WTC11 (cell line): ENCODE data around the gene URI1.

Source experiments
- ETV6 ChIP-seq: sonication (generic); formaldehyde crosslinking; IDR thresholded peaks from 2 replicates; pipeline ENCODE4 v1.8.1; 2022; ENCODE audit warnings: mild to moderate bottlenecking, missing genetic modification reagents
- GABPB1 ChIP-seq: sonication (generic); formaldehyde crosslinking; IDR thresholded peaks from 2 replicates; pipeline ENCODE4 v1.8.1; 2023; ENCODE audit warnings: mild to moderate bottlenecking, missing genetic modification reagents
- MYBL2 ChIP-seq: sonication (generic); formaldehyde crosslinking; IDR thresholded peaks from 2 replicates; pipeline ENCODE4 v1.8.1; 2023; ENCODE audit warnings: mild to moderate bottlenecking, moderate library complexity, missing genetic modification reagents
- NR2C2 ChIP-seq: sonication (generic); formaldehyde crosslinking; IDR thresholded peaks from 2 replicates; pipeline ENCODE4 v1.8.0; 2022; ENCODE audit warnings: mild to moderate bottlenecking, missing genetic modification reagents
- SP1 ChIP-seq: sonication (generic); formaldehyde crosslinking; conservative IDR thresholded peaks from 2 replicates; pipeline ENCODE4 v1.8.1; 2022; ENCODE audit warnings: missing genetic modification reagents
- ZNF317 ChIP-seq: sonication (generic); formaldehyde crosslinking; IDR thresholded peaks from 2 replicates; pipeline ENCODE4 v1.8.1; 2023; ENCODE audit warnings: low read depth, mild to moderate bottlenecking, moderate library complexity, missing genetic modification reagents, borderline replicate concordance
- ZNF416 ChIP-seq: fragments of 250-450 bp; sonication (Bioruptor Pico); IDR thresholded peaks from 2 replicates; pipeline ENCODE4 v1.9.0; 2021; ENCODE audit warnings: mild to moderate bottlenecking, inconsistent platforms
- TF ChIP-seq, protein P1 (sequence below): fragments of 200-600 bp; IDR thresholded peaks from 2 replicates; pipeline ENCODE4 v1.8.0; 2022; ENCODE audit warnings: antibody characterized with exemption
- TF ChIP-seq, protein P2 (sequence below): sonication (generic); formaldehyde crosslinking; IDR thresholded peaks from 2 replicates; pipeline ENCODE4 v1.8.1; 2023; ENCODE audit warnings: mild to moderate bottlenecking, missing genetic modification reagents
- TF ChIP-seq, protein P3 (sequence below): sonication (generic); formaldehyde crosslinking; conservative IDR thresholded peaks from 2 replicates; pipeline ENCODE4 v1.8.1; 2022; ENCODE audit warnings: mild to moderate bottlenecking, missing genetic modification reagents
- TF ChIP-seq, protein P4 (sequence below): sonication (generic); formaldehyde crosslinking; IDR thresholded peaks from 2 replicates; pipeline ENCODE4 v1.8.0; 2022; ENCODE audit warnings: mild to moderate bottlenecking, missing genetic modification reagents

DNA sequence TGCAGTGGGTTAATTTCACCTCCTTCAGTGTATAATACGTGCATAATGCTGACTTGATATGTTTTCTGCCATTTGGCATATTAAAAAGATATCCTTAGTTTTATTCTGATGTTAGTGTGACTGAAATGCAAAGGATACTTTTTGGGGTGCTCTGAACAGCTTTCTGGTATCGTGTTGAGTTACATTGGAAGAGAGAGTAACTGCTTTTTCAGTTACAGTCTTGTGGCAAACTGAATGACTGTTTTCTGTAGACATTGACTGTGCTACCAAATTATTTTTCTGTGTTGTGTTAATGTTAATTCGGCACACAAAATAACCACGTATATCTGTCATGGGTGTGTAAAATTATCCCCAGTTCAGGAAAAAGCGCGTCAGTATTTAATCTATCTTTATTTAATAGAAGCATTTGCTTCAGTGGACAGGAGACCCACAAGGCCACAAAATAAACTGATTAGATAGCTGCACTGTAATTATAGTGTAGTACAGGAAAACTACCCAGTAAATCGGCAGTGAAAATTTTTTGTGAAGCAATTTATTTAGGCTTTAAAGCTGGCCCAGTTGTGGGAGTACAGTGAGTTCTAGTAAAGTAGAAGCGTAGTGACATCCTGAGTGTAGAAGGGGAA lies 2.5 kb downstream of the URI1 start:
- TF ChIP-seq, protein P1, sequence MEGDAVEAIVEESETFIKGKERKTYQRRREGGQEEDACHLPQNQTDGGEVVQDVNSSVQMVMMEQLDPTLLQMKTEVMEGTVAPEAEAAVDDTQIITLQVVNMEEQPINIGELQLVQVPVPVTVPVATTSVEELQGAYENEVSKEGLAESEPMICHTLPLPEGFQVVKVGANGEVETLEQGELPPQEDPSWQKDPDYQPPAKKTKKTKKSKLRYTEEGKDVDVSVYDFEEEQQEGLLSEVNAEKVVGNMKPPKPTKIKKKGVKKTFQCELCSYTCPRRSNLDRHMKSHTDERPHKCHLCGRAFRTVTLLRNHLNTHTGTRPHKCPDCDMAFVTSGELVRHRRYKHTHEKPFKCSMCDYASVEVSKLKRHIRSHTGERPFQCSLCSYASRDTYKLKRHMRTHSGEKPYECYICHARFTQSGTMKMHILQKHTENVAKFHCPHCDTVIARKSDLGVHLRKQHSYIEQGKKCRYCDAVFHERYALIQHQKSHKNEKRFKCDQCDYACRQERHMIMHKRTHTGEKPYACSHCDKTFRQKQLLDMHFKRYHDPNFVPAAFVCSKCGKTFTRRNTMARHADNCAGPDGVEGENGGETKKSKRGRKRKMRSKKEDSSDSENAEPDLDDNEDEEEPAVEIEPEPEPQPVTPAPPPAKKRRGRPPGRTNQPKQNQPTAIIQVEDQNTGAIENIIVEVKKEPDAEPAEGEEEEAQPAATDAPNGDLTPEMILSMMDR: no peak
- TF ChIP-seq MYBL2 (CRISPR knock-in tag) (no peak), ETV6 (no peak), NR2C2 (no peak), SP1 (CRISPR knock-in tag) (no peak), GABPB1 (CRISPR knock-in tag) (no peak), ZNF317 (CRISPR knock-in tag) (no peak), ZNF416 (CRISPR knock-in tag) (no peak)
- TF ChIP-seq, protein P2, sequence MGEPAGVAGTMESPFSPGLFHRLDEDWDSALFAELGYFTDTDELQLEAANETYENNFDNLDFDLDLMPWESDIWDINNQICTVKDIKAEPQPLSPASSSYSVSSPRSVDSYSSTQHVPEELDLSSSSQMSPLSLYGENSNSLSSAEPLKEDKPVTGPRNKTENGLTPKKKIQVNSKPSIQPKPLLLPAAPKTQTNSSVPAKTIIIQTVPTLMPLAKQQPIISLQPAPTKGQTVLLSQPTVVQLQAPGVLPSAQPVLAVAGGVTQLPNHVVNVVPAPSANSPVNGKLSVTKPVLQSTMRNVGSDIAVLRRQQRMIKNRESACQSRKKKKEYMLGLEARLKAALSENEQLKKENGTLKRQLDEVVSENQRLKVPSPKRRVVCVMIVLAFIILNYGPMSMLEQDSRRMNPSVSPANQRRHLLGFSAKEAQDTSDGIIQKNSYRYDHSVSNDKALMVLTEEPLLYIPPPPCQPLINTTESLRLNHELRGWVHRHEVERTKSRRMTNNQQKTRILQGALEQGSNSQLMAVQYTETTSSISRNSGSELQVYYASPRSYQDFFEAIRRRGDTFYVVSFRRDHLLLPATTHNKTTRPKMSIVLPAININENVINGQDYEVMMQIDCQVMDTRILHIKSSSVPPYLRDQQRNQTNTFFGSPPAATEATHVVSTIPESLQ (CRISPR knock-in tag): no peak
- TF ChIP-seq, protein P3, sequence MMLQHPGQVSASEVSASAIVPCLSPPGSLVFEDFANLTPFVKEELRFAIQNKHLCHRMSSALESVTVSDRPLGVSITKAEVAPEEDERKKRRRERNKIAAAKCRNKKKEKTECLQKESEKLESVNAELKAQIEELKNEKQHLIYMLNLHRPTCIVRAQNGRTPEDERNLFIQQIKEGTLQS (CRISPR knock-in tag): no peak
- TF ChIP-seq, protein P4, sequence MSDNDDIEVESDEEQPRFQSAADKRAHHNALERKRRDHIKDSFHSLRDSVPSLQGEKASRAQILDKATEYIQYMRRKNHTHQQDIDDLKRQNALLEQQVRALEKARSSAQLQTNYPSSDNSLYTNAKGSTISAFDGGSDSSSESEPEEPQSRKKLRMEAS: no peak
